GM23248 (cell line): ENCODE results near the gene ANKRD17.

Source experiments
- EZH2 ChIP-seq: fragments of 200-600 bp; sonication (generic); IDR thresholded peaks from 2 replicates; pipeline ENCODE4 v1.6.1; 2018; ENCODE audit warnings: antibody characterized with exemption, mild to moderate bottlenecking; ENCODE audit not compliant: insufficient read depth, poor library complexity, severe bottlenecking
- EZH2phosphoT487 ChIP-seq: fragments of 200-600 bp; sonication (generic); IDR thresholded peaks from 2 replicates; pipeline ENCODE4 v1.6.1; 2018; ENCODE audit warnings: antibody characterized with exemption, moderate library complexity, mild to moderate bottlenecking, low read depth; ENCODE audit not compliant: insufficient read depth

- TF ChIP-seq EZH2 (no peak), EZH2phosphoT487 (no peak)
Observed at GRCh38 chr4:73092868-73093267, 165.7 kb downstream of the ANKRD17 start.
